ENCODE results near the gene B3GNT2.
A peak's percentile ranks its signal among the peaks of the same experiment; 100 is the strongest.

B3GNT2 gene

GRCh38 chr2:62207491-62207890, 11.6 kb downstream of the B3GNT2 start:
- Histone ChIP-seq H3K79me1 (ENCODE audit: low read length) (no peaks in the 10 kb centered on the region), H3K4ac (ENCODE audit: low read depth, low read length) (peak overlapping the region; percentile 87), H4K12ac (ENCODE audit: low read depth, low read length) (no peak overlapping the region), H4K91ac (ENCODE audit: low read depth, low read length) (no peak overlapping the region), H4K8ac (ENCODE audit: low read depth, low read length) (no peak overlapping the region), H3K36me3 (ENCODE audit: control insufficient read depth in 1 of 2, insufficient read depth in 2 of 2, low read length in 2 of 2) (peaks cover 4% of the 10 kb centered on the region in 2 experiments), H2BK120ac (ENCODE audit: insufficient read depth, low read length, poor library complexity) (no peak overlapping the region), H3K4me1 (ENCODE audit: control insufficient read depth in 1 of 2, insufficient read depth in 2 of 2, low read length in 2 of 2) (peaks cover 0 to 3% of the 10 kb centered on the region in 2 experiments), H2BK5ac (ENCODE audit: low read depth, low read length, poor library complexity) (no peak overlapping the region), H2BK12ac (ENCODE audit: low read length) (no peak overlapping the region), H3K18ac (ENCODE audit: low read length) (no peak overlapping the region), H2AFZ (ENCODE audit: insufficient read depth, low read length, poor library complexity) (no peak overlapping the region), H3K4me2 (ENCODE audit: low read length) (no peak overlapping the region), H3K79me2 (ENCODE audit: control insufficient read depth, insufficient read depth, low read length, poor library complexity) (peaks cover 43% of the 10 kb centered on the region), H2AK5ac (ENCODE audit: low read length) (no peak overlapping the region), H3K9ac (ENCODE audit: low read length) (no peak overlapping the region), H3K23ac (ENCODE audit: low read length) (no peak overlapping the region), H3K27me3 (ENCODE audit: insufficient read depth, low read length) (no peaks in the 10 kb centered on the region), H3K27ac (ENCODE audit: low read depth, low read length) (no peak overlapping the region), H3K4me3 (ENCODE audit: low read depth, low read length) (no peak overlapping the region), H3K14ac (ENCODE audit: low read length) (no peak overlapping the region), H3K9me3 (ENCODE audit: insufficient read depth, low read depth, low read length) (peaks cover 3% of the 10 kb centered on the region)
- no peak for DNase-seq
- no CpG with 5 or more reads among the region's 10 CpGs for WGBS (ENCODE audit: extremely low coverage, insufficient coverage, insufficient read length)

- no CpG with 5 or more reads among the region's 4 CpGs for WGBS (ENCODE audit: extremely low coverage, insufficient coverage, insufficient read length)
- H4K12ac ChIP-seq (ENCODE audit: low read depth, low read length), result no peak overlapping the region
- H4K91ac ChIP-seq (ENCODE audit: low read depth, low read length), result no peak overlapping the region
- no peak overlapping the region for H2BK120ac ChIP-seq (ENCODE audit: insufficient read depth, low read length, poor library complexity)
- H3K36me3 ChIP-seq (ENCODE audit: control insufficient read depth in 1 of 2, insufficient read depth in 2 of 2, low read length in 2 of 2), result peaks cover 4% of the 10 kb centered on the region in 2 experiments
- peaks cover 3% of the 10 kb centered on the region for H3K9me3 ChIP-seq (ENCODE audit: insufficient read depth, low read depth, low read length)
- no peak overlapping the region for H3K4me3 ChIP-seq (ENCODE audit: low read depth, low read length)
- no peak overlapping the region for H4K8ac ChIP-seq (ENCODE audit: low read depth, low read length)
- no peaks in the 10 kb centered on the region for H3K27me3 ChIP-seq (ENCODE audit: insufficient read depth, low read length)
- peaks cover 0 to 5% of the 10 kb centered on the region in 2 experiments for H3K4me1 ChIP-seq (ENCODE audit: control insufficient read depth in 1 of 2, insufficient read depth in 2 of 2, low read length in 2 of 2)
- peak overlapping the region; percentile 49 for H3K4ac ChIP-seq (ENCODE audit: low read depth, low read length)
- no peak overlapping the region for H2BK12ac ChIP-seq (ENCODE audit: low read length)
- no peaks in the 10 kb centered on the region for H3K79me1 ChIP-seq (ENCODE audit: low read length)
- H3K4me2 ChIP-seq (ENCODE audit: low read length), result no peak overlapping the region
- H3K23ac ChIP-seq (ENCODE audit: low read length), result no peak overlapping the region
- peaks cover 39% of the 10 kb centered on the region for H3K79me2 ChIP-seq (ENCODE audit: control insufficient read depth, insufficient read depth, low read length, poor library complexity)
- no peak overlapping the region for H3K9ac ChIP-seq (ENCODE audit: low read length)
- no peak overlapping the region for H2AK5ac ChIP-seq (ENCODE audit: low read length)
- no peak overlapping the region for H2AFZ ChIP-seq (ENCODE audit: insufficient read depth, low read length, poor library complexity)
- DNase-seq, result no peak
- H3K27ac ChIP-seq (ENCODE audit: low read depth, low read length), result no peak overlapping the region
- no peak overlapping the region for H2BK5ac ChIP-seq (ENCODE audit: low read depth, low read length, poor library complexity)
- no peak overlapping the region for H3K18ac ChIP-seq (ENCODE audit: low read length)
- H3K14ac ChIP-seq (ENCODE audit: low read length), result no peak overlapping the region
These were observed 12.3 kb downstream of the B3GNT2 start for GRCh38 chr2:62208074-62208757.

GRCh38 chr2:62208758-62209114, 12.8 kb downstream of the B3GNT2 start:
- Histone ChIP-seq H3K9ac (ENCODE audit: low read length) (no peak overlapping the region), H3K4me3 (ENCODE audit: low read depth, low read length) (no peak overlapping the region), H3K18ac (ENCODE audit: low read length) (no peak overlapping the region), H2BK5ac (ENCODE audit: low read depth, low read length, poor library complexity) (no peak overlapping the region), H3K4me1 (ENCODE audit: control insufficient read depth in 1 of 2, insufficient read depth in 2 of 2, low read length in 2 of 2) (peaks cover 0 to 5% of the 10 kb centered on the region in 2 experiments), H2BK12ac (ENCODE audit: low read length) (no peak overlapping the region), H4K12ac (ENCODE audit: low read depth, low read length) (no peak overlapping the region), H3K36me3 (ENCODE audit: control insufficient read depth in 1 of 2, insufficient read depth in 2 of 2, low read length in 2 of 2) (peaks cover 4% of the 10 kb centered on the region in 2 experiments), H2AFZ (ENCODE audit: insufficient read depth, low read length, poor library complexity) (no peak overlapping the region), H3K4ac (ENCODE audit: low read depth, low read length) (peak overlapping the region; percentile 76), H3K27ac (ENCODE audit: low read depth, low read length) (no peak overlapping the region), H3K23ac (ENCODE audit: low read length) (peak overlapping the region; percentile 35), H3K9me3 (ENCODE audit: insufficient read depth, low read depth, low read length) (peaks cover 3% of the 10 kb centered on the region), H3K79me1 (ENCODE audit: low read length) (no peaks in the 10 kb centered on the region), H3K4me2 (ENCODE audit: low read length) (no peak overlapping the region), H2AK5ac (ENCODE audit: low read length) (no peak overlapping the region), H4K91ac (ENCODE audit: low read depth, low read length) (no peak overlapping the region), H4K8ac (ENCODE audit: low read depth, low read length) (no peak overlapping the region), H3K14ac (ENCODE audit: low read length) (no peak overlapping the region), H2BK120ac (ENCODE audit: insufficient read depth, low read length, poor library complexity) (no peak overlapping the region), H3K79me2 (ENCODE audit: control insufficient read depth, insufficient read depth, low read length, poor library complexity) (peaks cover 40% of the 10 kb centered on the region), H3K27me3 (ENCODE audit: insufficient read depth, low read length) (no peaks in the 10 kb centered on the region)
- no peak for DNase-seq
- WGBS (ENCODE audit: extremely low coverage, insufficient coverage, insufficient read length), result no CpG with 5 or more reads among the region's 5 CpGs

- H4K12ac ChIP-seq (ENCODE audit: low read depth, low read length), result no peak overlapping the region
- no peak overlapping the region for H3K4me2 ChIP-seq (ENCODE audit: low read length)
- no peak overlapping the region for H4K91ac ChIP-seq (ENCODE audit: low read depth, low read length)
- H3K27me3 ChIP-seq (ENCODE audit: insufficient read depth, low read length), result no peaks in the 10 kb centered on the region
- no peaks in the 10 kb centered on the region for H3K79me1 ChIP-seq (ENCODE audit: low read length)
- no peak overlapping the region for H3K23ac ChIP-seq (ENCODE audit: low read length)
- peaks cover 41% of the 10 kb centered on the region for H3K79me2 ChIP-seq (ENCODE audit: control insufficient read depth, insufficient read depth, low read length, poor library complexity)
- WGBS (ENCODE audit: extremely low coverage, insufficient coverage, insufficient read length), result no CpG with 5 or more reads among the region's 8 CpGs
- no peak overlapping the region for H2BK120ac ChIP-seq (ENCODE audit: insufficient read depth, low read length, poor library complexity)
- H3K9ac ChIP-seq (ENCODE audit: low read length), result no peak overlapping the region
- no peak overlapping the region for H3K27ac ChIP-seq (ENCODE audit: low read depth, low read length)
- no peak overlapping the region for H3K14ac ChIP-seq (ENCODE audit: low read length)
- peaks cover 3% of the 10 kb centered on the region for H3K9me3 ChIP-seq (ENCODE audit: insufficient read depth, low read depth, low read length)
- DNase-seq, result no peak
- no peak overlapping the region for H3K18ac ChIP-seq (ENCODE audit: low read length)
- peak overlapping the region; percentile 76 for H3K4ac ChIP-seq (ENCODE audit: low read depth, low read length)
- H2AFZ ChIP-seq (ENCODE audit: insufficient read depth, low read length, poor library complexity), result no peak overlapping the region
- no peak overlapping the region for H4K8ac ChIP-seq (ENCODE audit: low read depth, low read length)
- H2BK5ac ChIP-seq (ENCODE audit: low read depth, low read length, poor library complexity), result no peak overlapping the region
- peaks cover 4% of the 10 kb centered on the region in 2 experiments for H3K36me3 ChIP-seq (ENCODE audit: control insufficient read depth in 1 of 2, insufficient read depth in 2 of 2, low read length in 2 of 2)
- peaks cover 5 to 10% of the 10 kb centered on the region in 2 experiments for H3K4me1 ChIP-seq (ENCODE audit: control insufficient read depth in 1 of 2, insufficient read depth in 2 of 2, low read length in 2 of 2)
- H2AK5ac ChIP-seq (ENCODE audit: low read length), result no peak overlapping the region
- no peak overlapping the region for H2BK12ac ChIP-seq (ENCODE audit: low read length)
- peak overlapping the region; percentile 15 for H3K4me3 ChIP-seq (ENCODE audit: low read depth, low read length)
These were observed 13.6 kb downstream of the B3GNT2 start for GRCh38 chr2:62209427-62209991.
